Colonic mucosa (tissue), 4 donors: Measurements from ENCODE around the gene PNPLA1. TPM values are rescaled to one million over a fixed set of nuclear protein-coding genes. Genes with fewer than 3 reads are reported as not detected.

ENCODE experiments used
- DNase-seq: peaks from one replicate; pipeline ENCODE4 v3.0.0-alpha.2; 2020
- H3K27ac ChIP-seq: fragments of 200-600 bp; one replicate; pipeline ENCODE4 v1.8.0; 2021
- H3K27me3 ChIP-seq: fragments of 200-600 bp; one replicate; pipeline ENCODE4 v1.8.0; 2021
- H3K36me3 ChIP-seq: fragments of 200-600 bp; one replicate; pipeline ENCODE4 v1.8.0; 2021
- H3K4me1 ChIP-seq: fragments of 200-600 bp; one replicate; pipeline ENCODE4 v1.8.0; 2021; ENCODE audit warnings: mild to moderate bottlenecking
- H3K4me3 ChIP-seq: fragments of 200-600 bp; one replicate; pipeline ENCODE4 v1.8.0; 2021
- H3K9ac ChIP-seq, 2 donors: one replicate each; pipeline ENCODE4 v1.7.0; 2013; ENCODE audit warnings: control low read depth in 2 of 2, low read depth in 2 of 2, low read length in 2 of 2
- H3K9me3 ChIP-seq: fragments of 200-600 bp; one replicate; pipeline ENCODE4 v1.8.0; 2021
- CTCF ChIP-seq: fragments of 200-600 bp; IDR thresholded peaks from one replicate; pipeline ENCODE4 v1.8.0; 2022; ENCODE audit warnings: antibody characterized with exemption, mild to moderate bottlenecking
- intact Hi-C: fragments of 100-400 bp; cut with DNase I; formaldehyde crosslinking; loops from one replicate; pipeline ENCODE4 v1.14.1; 2022
- total RNA-seq, 2 donors: library from RNA; stranded (reverse); fragmentation: NEBNext Ultra II Directional in 1 of 2; extraction: Animal tissue kit (Norgen Biotek cat#: 25700) in 1 of 2; gene quantifications; one replicate each; pipeline ENCODE4 v1.2.1, GENCODE V29; 2021
- donor health status: healthy.
- donor health status: DM: no; HTN: no; CAD: no.
- donor health status: DM: no; HTN: no; CAD: no.

PNPLA1 gene
- total RNA-seq, 2 donors from 2014 or later: 0.35 TPM

DNA sequence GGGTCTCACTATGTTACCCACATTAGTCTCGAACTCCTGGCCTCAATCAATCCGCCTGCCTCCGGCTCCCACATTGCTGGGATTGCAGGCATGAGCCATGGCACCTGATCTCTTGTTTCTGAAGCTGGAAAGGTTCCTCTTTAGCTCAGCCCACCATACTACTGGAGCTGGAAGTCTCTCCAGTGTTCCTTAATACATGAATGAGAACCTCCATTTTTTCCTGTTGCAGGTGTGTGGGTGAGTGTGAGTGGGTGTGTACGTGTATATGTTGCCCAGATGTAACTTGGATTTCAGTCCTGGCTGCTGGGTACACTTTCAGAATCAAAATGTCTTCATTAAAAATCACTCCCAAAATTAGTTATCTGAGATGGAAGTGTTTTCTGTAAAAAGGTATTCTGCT, 11.1 kb downstream of the PNPLA1 start:
- H3K27me3 ChIP-seq: no peaks in the 10 kb centered on the region
- no peak overlapping the region for H3K9ac ChIP-seq
- no peaks in the 10 kb centered on the region for H3K36me3 ChIP-seq
- DNase-seq: no peak
- no peak overlapping the region for H3K27ac ChIP-seq
- no peaks in the 10 kb centered on the region for H3K9me3 ChIP-seq
- no peaks in the 10 kb centered on the region for H3K4me1 ChIP-seq
- H3K4me3 ChIP-seq: no peak overlapping the region
- TF ChIP-seq CTCF: no peak
- intact Hi-C loops: no loop called here

DNA sequence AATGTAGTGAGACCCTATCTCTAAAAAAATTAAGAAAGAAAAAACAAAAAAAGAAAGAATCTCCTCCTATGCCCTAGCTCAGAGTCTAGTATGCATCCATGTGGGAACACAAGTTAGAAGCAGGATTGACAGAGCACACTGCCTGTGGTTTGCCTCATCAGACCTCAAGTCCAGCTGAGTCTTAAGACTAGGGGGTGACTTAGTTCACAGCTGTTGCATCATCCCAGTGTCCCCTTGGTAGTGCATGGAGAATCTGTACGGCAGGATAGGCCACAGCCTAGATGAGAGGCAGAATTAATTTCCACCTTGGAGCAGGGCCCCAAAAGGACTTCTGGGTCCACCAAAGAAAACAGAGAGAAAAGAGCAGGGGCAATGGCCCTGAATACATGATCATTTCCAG, 13.7 kb downstream of the PNPLA1 start:
- DNase-seq: no peak
- no peaks in the 10 kb centered on the region for H3K36me3 ChIP-seq
- no peak overlapping the region for H3K4me3 ChIP-seq
- H3K27me3 ChIP-seq: no peaks in the 10 kb centered on the region
- no peaks in the 10 kb centered on the region for H3K9me3 ChIP-seq
- no peak overlapping the region for H3K27ac ChIP-seq
- intact Hi-C loops: no loop called here
- no peaks in the 10 kb centered on the region for H3K4me1 ChIP-seq
- TF ChIP-seq CTCF: no peak
- no peak overlapping the region for H3K9ac ChIP-seq

DNA sequence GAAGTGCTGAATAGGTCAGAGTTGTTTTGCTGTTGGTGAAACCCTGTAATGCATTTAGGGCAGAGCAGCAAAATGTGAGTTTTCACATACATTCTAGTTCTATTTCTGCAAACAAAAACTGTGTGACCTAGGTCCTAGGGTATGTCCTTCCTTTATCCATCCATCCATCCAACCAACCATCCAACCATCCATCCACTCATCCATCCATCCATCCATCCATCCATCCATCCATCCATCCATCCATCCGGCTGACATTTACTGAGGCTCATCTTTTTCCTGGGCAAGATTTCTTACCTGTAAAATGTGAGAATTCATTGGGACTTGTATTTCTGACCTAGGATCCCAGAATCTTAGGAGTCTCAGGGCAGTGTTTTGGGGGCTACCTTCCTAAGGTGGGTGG, 14.5 kb downstream of the PNPLA1 start:
- no peaks in the 10 kb centered on the region for H3K9me3 ChIP-seq
- no peak for TF ChIP-seq CTCF
- no peaks in the 10 kb centered on the region for H3K36me3 ChIP-seq
- H3K4me3 ChIP-seq: no peak overlapping the region
- no peak overlapping the region for H3K27ac ChIP-seq
- intact Hi-C loops: no loop called here
- H3K9ac ChIP-seq: no peak overlapping the region
- no peaks in the 10 kb centered on the region for H3K27me3 ChIP-seq
- no peaks in the 10 kb centered on the region for H3K4me1 ChIP-seq
- no peak for DNase-seq

DNA sequence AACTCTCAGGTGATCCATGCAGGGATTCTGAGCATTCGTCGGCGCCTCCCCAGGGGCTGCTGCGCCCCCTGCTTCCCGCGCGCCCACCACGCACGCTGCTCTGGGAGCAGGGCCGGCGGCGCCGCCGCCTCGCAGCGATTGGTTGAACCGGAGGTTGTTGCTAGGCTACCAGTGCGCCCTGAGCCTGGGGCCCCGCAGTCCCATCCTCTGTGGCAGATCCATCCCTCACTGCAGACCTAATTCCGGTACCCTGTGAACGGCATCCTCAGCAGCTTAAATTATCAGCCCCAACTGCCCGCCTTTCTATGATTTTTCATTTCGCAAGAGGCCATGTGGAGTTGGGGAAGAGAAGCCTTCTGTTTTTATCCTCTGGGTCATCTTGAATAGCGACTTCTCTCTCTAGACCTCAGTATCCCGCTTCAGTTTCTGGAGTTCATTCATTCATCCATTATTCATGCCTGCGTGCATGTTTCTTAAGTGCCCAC, 15.4 kb downstream of the PNPLA1 start:
- no peak for TF ChIP-seq CTCF
- Histone ChIP-seq H3K27ac (no peak overlapping the region), H3K4me1 (no peaks in the 10 kb centered on the region), H3K9ac (no peak overlapping the region), H3K4me3 (no peak overlapping the region), H3K36me3 (no peaks in the 10 kb centered on the region), H3K27me3 (no peaks in the 10 kb centered on the region), H3K9me3 (no peaks in the 10 kb centered on the region)
- intact Hi-C loops: no loop called here
- DNase-seq: no peak

- Histone ChIP-seq H3K27me3 (no peaks in the 10 kb centered on the region), H3K4me3 (no peak overlapping the region), H3K27ac (no peak overlapping the region), H3K9ac (no peak overlapping the region), H3K36me3 (no peaks in the 10 kb centered on the region), H3K4me1 (no peaks in the 10 kb centered on the region), H3K9me3 (no peaks in the 10 kb centered on the region)
- no peak for TF ChIP-seq CTCF
- intact Hi-C loops: no loop called here
- DNase-seq: no peak
Measured at GRCh38 chr6:36285797-36286196, 15.9 kb downstream of the PNPLA1 start.

- intact Hi-C loops: no loop called here
- Histone ChIP-seq H3K9me3 (no peaks in the 10 kb centered on the region), H3K27ac (no peak overlapping the region), H3K27me3 (no peaks in the 10 kb centered on the region), H3K4me1 (no peaks in the 10 kb centered on the region), H3K36me3 (no peaks in the 10 kb centered on the region), H3K4me3 (no peak overlapping the region), H3K9ac (no peak overlapping the region)
- TF ChIP-seq CTCF: no peak
- no peak for DNase-seq
Measured at GRCh38 chr6:36286858-36287257, 17.0 kb downstream of the PNPLA1 start.
